ENCODE data around the gene MYO5A. TPM values are rescaled to one million over a fixed set of nuclear protein-coding genes. Genes with fewer than 3 reads are reported as not detected.

The MYO5A gene
- 76.2 and 94.8 TPM in 2 replicates for total RNA-seq

GRCh38 chr15:52528564-52529340, at the start of gene MYO5A:
MYO5A (minus strand) TSS chr15:52528880; CDS start chr15:52528806, 74 bp downstream.

GRCh38 chr15:52568601-52569585, 40.2 kb upstream of the MYO5A start, which contains the start of gene ARPP19:
ARPP19 (minus strand) TSS chr15:52569030; CDS start chr15:52568892, 138 bp downstream.

GRCh38 chr15:52295421-52296001, 233.2 kb downstream of the MYO5A start, which contains the start of gene MYO5C:
MYO5C (minus strand) TSS chr15:52295804; CDS start chr15:52295636, 168 bp downstream.

Other genes starting within 250 kb of the MYO5A start
- gene MYO5C, start 233.1 kb downstream of the MYO5A start, total RNA-seq = 0.50 and 0.53 TPM in 2 replicates
- gene ARPP19, start 40.1 kb upstream of the MYO5A start, total RNA-seq = 78.7 and 82.3 TPM in 2 replicates
- gene ATOSA, start 150.5 kb upstream of the MYO5A start, total RNA-seq = 24.4 and 37.7 TPM in 2 replicates